T-helper 9 cell (primary cell): ENCODE measurements around the gene SOX14.

Experiments
- DNase-seq: peaks from one replicate; pipeline ENCODE4 v3.0.0-alpha.2; 2020
- total RNA-seq, 2 donors: gene quantifications; one replicate each; lab custom pipeline; 2026; lab: John Stamatoyannopoulos, UW

SOX14 gene
- 0 to 0.07 reads per million in 2 donors for total RNA-seq

- no peak for DNase-seq
Measured at GRCh38 chr3:137764001-137764433, at the start of gene SOX14. TSS of gene SOX14 (plus strand) at chr3:137764315. CDS start at chr3:137764785, 470 bp downstream.

- no peak for DNase-seq
Measured at GRCh38 chr3:137714551-137714950, 49.6 kb upstream of the SOX14 start.

GRCh38 chr3:137724240-137724639 lies 39.9 kb upstream of the SOX14 start:
- no peak for DNase-seq

GRCh38 chr3:137737208-137737607 lies 26.9 kb upstream of the SOX14 start:
- no peak for DNase-seq

GRCh38 chr3:137738710-137739109 lies 25.4 kb upstream of the SOX14 start:
- no peak for DNase-seq

DNA sequence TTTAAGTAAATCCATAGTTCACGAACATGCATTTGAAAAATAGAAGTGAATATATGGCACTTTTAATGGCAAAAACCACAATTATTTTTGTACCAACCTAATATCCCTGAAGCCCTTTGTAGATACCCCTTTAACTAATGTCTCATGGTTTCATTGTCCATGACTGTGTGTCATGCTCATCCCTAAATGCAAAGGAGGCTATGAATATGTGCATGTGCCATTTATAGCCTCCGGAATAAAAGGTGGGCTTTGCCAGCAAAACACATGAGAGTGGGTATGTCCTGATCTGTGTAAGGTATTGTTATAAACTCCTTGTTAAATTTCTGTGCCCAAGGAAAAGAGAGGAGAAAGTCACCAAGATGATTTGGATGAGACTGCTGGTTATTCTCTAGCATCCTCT lies 20.5 kb upstream of the SOX14 start:
- no peak for DNase-seq

GRCh38 chr3:137746808-137747207 lies 17.3 kb upstream of the SOX14 start:
- no peak for DNase-seq

- no peak for DNase-seq
Measured at GRCh38 chr3:137759505-137759904, 4.6 kb upstream of the SOX14 start.

DNA sequence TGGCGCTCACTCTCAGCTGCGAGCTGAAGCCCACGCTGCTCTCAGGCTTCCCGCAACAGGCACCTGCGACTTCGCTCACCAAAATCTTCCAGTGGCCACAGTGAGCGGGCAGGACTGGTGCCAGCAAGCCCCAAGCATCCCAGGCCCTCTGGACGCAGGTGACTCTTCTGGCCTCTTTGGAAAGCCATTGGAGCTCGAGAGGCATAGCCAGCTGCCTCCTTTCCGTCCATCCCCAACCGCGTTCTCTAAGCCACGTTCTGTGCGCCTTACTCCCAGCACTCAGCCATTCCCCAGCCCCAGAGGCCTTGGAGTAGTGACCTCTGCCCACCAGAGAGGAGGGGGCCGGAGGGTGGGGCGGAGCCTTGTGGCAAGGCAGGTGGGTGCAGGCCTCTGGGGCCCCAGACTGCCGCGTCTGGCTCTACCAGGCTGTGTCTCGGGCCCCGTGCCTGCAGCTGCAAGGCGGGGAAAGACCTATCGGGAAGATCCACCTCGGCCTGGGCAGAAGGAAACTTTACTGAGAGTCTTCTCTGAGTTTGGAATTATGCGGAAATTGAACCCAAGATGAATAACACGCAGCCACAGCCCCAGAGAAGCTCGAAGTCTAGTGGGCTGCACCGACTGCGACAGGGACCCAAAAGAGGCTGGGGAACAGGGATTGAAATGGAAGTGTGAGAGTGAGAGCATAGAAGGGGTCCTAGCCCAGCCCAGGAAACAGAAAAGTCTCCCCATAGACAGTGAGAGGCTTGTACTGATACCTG lies 3.6 kb upstream of the SOX14 start:
- DNase-seq = no peak

GRCh38 chr3:137761099-137761562 lies 3.0 kb upstream of the SOX14 start:
- DNase-seq = no peak

DNA sequence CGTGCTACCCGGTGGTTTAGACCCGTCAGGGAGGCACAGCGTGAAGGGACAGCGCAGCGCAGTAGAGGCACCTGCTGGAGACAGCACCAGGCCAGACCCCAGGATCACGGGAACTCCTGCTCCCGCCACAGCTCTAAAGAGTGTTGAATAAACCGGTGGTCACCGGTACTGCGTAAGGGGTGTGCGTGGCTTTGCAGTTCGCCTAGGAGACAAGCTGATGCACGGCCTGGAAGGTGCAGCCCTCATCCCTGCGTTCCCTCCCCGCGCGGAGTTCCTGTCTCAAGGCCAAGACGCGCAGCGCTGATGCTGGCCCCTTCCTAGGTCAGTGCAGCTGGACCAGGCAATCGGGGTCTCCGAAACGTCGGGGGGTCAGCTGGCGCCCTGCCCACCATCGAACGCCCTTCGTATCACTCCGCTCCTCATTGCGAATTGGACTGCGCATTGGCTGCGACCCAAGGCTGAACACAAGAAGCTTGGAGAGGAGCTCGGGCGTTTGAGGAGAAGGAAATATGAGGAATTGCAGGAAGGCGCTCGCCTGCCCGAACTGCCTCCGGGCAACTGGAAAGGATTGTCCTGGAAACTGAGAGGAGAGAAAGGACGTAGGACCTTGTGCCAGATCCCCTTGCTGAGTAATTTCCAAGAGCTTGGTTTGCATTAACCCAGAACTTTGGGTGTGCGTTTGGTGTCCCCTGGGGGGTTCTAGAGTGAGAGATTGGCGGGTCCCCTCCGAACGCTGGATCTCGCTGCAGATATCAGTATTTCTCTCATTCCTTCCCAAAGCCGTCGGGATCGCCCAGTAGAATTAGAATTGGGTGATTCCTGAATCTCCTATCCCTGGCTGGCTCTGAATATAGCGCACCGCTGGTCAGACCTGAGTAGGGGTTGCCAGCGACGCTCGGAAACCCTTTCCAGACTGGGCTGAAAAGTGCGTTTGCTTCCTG lies 2.3 kb upstream of the SOX14 start:
- no peak for DNase-seq

DNA sequence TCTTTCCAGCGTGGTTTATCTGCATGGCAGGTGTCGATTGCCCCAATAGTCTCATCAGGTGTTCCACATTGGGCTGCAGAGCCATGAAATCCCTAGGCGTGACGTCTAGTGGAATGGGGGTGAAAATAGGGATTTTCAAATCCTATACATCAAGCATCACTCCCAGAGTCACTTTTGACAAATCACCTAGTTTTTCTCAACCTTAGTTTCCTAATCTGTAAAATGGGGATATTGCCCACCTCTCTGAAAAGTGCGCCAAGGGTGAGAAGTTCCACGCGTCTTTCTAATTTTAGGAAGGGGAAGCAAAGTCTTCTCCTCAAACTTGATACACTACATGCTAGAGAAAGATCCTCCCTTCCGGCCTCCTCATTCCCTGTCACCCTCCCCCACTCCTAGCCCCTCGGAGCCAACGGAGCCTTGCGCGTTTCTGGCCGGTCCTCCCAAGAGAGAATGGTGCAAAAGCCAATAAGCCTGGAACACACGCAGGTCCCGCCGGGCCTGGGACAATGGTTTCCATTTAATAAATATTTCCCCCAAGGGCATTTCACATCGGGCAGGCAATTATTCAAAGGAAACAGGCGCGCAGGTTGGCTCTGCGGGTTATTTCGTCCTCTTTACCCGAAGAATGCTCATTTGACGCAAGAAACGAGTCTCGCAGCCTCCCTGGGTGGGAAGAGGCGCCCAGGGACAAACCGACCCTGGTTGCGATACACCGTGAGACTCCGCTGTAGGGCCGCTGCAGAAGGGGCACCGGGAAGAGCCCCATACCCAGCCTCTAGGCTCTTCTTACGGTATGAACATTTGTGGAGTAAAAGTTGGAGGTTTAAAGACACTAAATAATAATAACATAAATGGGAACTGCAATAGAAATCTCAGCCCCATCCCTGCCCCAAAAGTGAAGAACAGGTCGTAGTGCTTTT lies 1.2 kb upstream of the SOX14 start:
- no peak for DNase-seq

DNA sequence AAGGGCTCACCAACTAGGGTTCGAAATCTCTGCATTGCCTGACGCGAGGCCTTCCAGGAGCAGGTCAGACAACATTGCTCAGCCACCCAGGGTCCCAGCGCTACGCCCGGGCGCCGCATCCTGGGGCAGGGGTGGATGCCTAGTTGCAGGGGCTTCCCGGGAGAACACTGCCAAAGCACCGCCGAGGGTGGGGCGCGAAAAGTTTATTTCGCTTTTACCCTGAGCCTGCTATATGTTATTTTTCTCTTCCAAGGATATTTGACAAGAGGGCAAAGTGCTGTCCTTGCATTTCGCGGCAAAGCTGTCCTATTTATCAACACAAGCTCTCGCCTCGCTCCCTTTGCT lies 549 bp upstream of the SOX14 start:
- no peak for DNase-seq

- DNase-seq = no peak
Measured at GRCh38 chr3:137764563-137765309, 621 bp downstream of the SOX14 start.

- no peak for DNase-seq
Measured at GRCh38 chr3:137765310-137766033, 1.4 kb downstream of the SOX14 start.

DNA sequence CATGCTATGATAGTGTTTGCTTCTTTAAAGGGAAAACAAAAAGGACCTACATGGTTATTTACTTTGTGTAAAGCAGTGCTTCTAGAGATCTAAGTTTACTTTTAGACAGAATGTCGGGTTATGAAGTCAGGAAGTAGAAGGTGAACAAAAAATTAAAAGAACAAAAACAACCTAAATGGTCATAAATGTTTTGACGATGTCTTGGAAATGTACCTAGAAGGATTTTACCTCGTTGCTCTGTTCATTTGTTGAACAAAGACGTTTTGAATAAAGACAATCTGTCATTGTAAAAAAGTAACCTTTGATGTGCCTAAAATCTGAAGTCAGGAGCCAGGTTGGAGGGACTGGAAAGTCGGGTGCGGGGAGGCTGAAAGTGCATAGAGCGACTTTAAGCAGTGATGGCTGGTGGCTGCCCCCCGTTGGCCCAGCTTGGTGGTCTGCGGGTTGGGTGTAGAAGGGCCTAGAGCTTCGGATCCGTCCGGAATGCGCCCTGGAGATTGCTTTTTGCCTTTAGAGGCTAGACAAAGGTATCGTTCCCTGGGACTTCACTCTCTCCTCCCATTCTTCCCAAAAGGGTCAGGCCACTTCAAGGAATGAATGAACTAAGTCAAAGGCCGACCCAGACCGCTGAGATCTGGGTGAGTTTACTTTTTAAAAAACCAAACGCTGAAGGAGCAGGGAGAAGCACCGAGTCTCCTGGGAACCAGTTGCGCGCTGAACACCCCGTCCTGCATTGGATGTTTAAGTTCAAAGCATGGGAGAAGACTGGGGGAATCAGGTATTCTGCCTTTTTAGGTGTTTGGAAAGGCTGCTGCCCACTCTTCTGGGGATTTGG lies 2.1 kb downstream of the SOX14 start:
- DNase-seq = no peak

- DNase-seq = no peak
Measured at GRCh38 chr3:137766876-137767537, 2.9 kb downstream of the SOX14 start.

- no peak for DNase-seq
Measured at GRCh38 chr3:137767538-137768360, 3.6 kb downstream of the SOX14 start.
